H54 (cell line): ENCODE data around the gene KLC1.

Source experiments
- DNase-seq: peaks from one replicate; pipeline ENCODE4 v3.0.0; 2011; ENCODE audit warnings: low spot score, mixed read lengths; ENCODE audit not compliant: insufficient read length
- FAIRE-seq: peaks from 3 replicates; lab custom pipeline; 2011; peaks lifted over from hg19 to GRCh38; lab: Jason Lieb, UNC
- POLR2A ChIP-seq: IDR thresholded peaks from 2 replicates; pipeline ENCODE4 v1.6.1; 2011; ENCODE audit warnings: low read depth, mild to moderate bottlenecking, low read length

KLC1 gene

DNA sequence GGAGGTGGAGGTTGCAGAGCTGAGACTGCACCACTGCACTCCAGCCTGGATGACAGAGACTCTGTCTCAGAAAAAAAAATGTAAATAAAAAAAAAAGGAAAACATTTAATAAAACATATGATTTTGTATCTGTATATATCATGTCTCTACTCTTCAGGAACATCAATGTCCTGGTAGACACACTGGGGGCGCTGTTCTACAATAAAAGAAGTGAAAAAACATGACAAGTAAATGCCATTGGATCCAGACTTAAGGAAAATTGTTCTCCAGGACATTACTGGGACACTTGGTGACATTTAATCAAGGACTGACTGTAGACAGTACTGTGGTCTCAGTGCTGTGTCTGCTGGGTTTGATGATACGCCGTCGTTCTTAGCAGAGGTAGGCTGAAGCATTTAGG, 15.5 kb upstream of the KLC1 start:
- DNase-seq (no peak), FAIRE-seq (no peak)
- no peak for TF ChIP-seq POLR2A

DNA sequence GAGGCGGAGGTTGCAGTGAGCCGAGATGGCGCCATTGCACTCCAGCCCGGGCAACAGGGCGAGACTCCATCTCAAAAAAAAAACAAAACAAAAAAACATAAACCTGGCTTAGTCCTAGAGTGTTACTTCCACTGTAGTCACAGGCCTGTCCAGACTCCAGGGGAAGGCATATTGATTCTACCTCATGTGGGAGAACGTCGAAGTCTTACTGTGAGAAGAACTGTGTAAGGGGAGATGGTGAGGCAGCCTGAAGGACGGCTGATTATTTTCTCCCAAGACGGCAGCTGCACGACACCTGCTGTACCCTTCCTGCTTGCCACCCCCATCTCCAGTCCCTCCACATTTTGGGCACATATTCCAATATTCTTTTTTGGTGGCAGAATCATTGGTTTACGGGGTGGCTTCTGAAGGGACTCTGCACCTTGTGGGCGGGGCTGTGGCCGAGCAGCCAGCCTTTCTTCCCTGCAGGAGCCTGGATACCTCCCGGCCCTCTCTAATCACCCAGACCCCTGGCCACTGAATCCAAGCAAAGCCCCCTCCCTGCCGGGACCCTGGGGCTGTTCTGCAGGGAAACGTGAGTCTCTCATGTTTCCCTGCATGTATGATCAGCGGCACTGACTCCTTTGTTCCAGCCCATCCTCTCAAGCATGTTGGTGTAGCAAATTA, 12.2 kb upstream of the KLC1 start:
- DNase-seq, result no peak
- FAIRE-seq, result no peak
- no peak for TF ChIP-seq POLR2A

GRCh38 chr14:103619057-103619456, 10.0 kb upstream of the KLC1 start:
- TF ChIP-seq POLR2A, result no peak
- FAIRE-seq, result no peak
- no peak for DNase-seq

- no peak for DNase-seq
- no peak for FAIRE-seq
- TF ChIP-seq POLR2A, result no peak
Measured at GRCh38 chr14:103621860-103622259, 7.2 kb upstream of the KLC1 start.

- FAIRE-seq, result no peak
- TF ChIP-seq POLR2A, result no peak
Measured at GRCh38 chr14:103623308-103623707, 5.7 kb upstream of the KLC1 start.

GRCh38 chr14:103623883-103624482, 5.0 kb upstream of the KLC1 start:
- no peak for TF ChIP-seq POLR2A
- DNase-seq (no peak), FAIRE-seq (no peak)

More at GRCh38 chr14:103623308-103623707, 5.7 kb upstream of the KLC1 start:
- no peak for DNase-seq

GRCh38 chr14:103624860-103625259, 4.2 kb upstream of the KLC1 start:
- DNase-seq (peak; percentile 89), FAIRE-seq (peak; percentile 93)
- 0 out of 2 replicates have a peak, but pooled peaks have one; percentile 24 for TF ChIP-seq POLR2A

DNA sequence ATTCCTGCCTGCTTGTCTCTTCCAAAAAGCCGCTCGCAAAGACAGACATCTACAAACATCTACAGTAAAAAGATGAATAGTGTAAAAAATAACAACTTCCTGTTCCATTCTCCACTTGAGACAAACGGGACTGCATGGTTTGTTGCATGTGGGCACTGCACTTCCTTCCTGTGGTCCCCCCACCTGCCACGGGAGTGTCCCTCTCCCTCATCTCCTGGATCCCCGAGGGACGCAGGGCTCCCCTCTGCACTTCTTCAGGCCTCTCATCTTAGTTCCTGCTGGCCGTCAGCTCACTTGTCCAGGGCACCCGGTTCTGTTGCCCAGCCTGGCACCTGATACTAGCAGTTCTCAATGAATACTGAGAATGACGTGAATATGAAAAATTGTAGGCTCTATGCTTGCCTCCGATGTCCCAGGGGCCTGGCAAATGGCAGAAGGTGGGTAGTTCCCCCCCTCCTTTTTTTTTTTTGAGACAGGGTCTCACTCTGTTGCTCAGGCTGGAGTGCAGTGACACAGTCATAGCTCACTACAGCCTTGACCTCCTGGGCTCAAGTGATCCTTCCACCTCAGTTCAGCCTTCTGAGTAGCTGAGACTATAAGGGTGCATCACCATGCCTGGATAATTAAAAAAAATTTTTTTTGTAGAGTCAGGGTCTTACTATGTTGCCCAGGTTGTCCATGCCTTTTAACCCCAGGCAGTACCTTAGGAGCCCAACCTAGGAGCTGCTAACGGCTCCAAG, 3.5 kb upstream of the KLC1 start:
- DNase-seq (no peak), FAIRE-seq (no peak)
- TF ChIP-seq POLR2A, result no peak

GRCh38 chr14:103626146-103626850, 2.7 kb upstream of the KLC1 start:
- TF ChIP-seq POLR2A, result no peak
- DNase-seq, result no peak
- no peak for FAIRE-seq

- DNase-seq, result no peak
- FAIRE-seq, result no peak
- no peak for TF ChIP-seq POLR2A
Measured at GRCh38 chr14:103627073-103628025, 1.7 kb upstream of the KLC1 start.

DNA sequence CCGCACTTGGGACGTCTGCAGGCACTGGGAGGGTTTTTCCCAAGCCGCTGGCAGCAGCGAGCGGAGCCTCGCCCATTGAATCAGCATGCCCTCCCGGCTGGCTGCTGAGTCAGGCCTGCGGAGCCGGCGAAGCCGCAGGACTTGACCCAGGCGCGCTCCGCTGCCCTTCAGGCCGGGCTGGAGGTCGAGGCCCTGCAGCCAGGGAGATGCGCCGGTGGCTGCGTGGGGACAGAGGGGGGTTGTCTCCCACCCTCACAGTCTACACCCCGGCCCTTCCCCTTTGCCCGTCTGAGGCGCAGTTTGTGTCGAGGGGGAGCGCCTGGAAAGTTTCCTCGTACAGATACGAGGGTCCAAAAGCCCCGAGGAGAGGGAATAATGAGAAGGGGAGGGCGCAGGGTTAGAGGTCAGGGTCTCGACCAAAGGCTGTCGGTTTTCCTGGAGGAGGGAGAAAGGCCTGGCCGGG, 759 bp upstream of the KLC1 start:
- TF ChIP-seq POLR2A, result peak; percentile 75
- peak; percentile 84 for DNase-seq
- peak; percentile 53 for FAIRE-seq

DNA sequence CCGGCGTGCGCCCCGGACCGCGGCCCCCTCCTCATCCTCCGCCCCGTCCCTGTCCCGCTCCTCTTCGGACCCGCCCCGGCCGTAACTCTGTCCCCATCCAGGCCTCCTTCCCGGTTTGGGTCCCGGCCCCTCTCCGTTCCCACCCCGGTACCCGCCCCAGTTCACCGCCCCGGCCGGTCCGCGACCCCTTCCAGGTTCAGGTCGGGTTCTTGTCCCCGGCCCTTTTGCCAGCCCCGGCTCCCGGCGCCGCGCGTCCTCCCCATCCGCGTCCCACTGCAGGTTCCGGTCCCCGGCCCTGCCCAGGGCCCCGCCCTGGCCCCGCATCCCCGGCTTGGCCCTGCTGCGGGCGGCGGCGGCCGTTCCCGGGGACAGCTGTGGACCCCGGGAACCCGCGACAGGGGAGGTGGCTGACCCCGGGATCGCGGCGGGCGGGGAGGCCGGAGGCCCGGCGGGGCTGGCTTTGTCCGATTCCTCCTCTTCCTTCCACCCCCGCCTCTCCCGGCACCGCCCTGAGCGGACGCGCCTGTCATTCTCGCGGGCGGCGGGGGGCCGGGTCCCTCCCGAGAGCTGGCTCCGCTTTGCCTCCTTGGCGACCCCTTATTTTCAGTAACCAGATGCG, 601 bp downstream of the KLC1 start:
- TF ChIP-seq POLR2A, result no peak
- FAIRE-seq (no peak), DNase-seq (peak; percentile 49)
